GM12878 (cell line): Measurements from ENCODE around the gene MBNL1. TPM values are rescaled to one million over a fixed set of nuclear protein-coding genes. Genes with fewer than 3 reads are reported as not detected.
"Not testable (repeated sequence)": the region's sequence is repeated elsewhere in the genome, so short reads cannot be mapped to it uniquely, and the experiment has no call there.

Source experiments
- ATAC-seq: fragments of 200-7000 bp; cut with Tn5 transposase; 3 replicates; pipeline ENCODE4 v1.9.1; 2020; ENCODE audit warnings: mild to moderate bottlenecking, moderate library complexity
- BruUV-seq: library from RNA; stranded (reverse); fragments of 400-500 nt; replicated peaks from 2 replicates; lab custom pipeline; 2021; lab: Mats Ljungman, UMichigan
- CTCF ChIA-PET: fragments of 300-600 bp; sonication (Branson Sonifier 250); formaldehyde crosslinking; extraction: SDS; loops from one replicate; lab custom pipeline; 2021; ENCODE audit warnings: inconsistent platforms; lab: Yijun Ruan, JAX
- POLR2A ChIA-PET: fragments of 350-600 bp; formaldehyde crosslinking; extraction: SDS; loops from one replicate; lab custom pipeline; 2021; ENCODE audit warnings: inconsistent platforms; lab: Charles Lee
- RAD21 ChIA-PET: fragments of 300-600 bp; sonication (Branson Sonifier 250); formaldehyde crosslinking; loops from one replicate; lab custom pipeline; 2023; ENCODE audit warnings: antibody characterized with exemption; ENCODE audit not compliant: unreplicated experiment; lab: Charles Lee
- SMC1A ChIA-PET: fragments of 300-600 bp; sonication (Branson Sonifier 250); formaldehyde crosslinking; loops from one replicate; lab custom pipeline; 2023; ENCODE audit not compliant: unreplicated experiment, uncharacterized antibody; lab: Charles Lee
- DNase-seq: peaks from one replicate; pipeline ENCODE4 v3.0.0-alpha.2; 2011; ENCODE audit warnings: low read depth, low spot score
- FAIRE-seq: peaks from 3 replicates; lab custom pipeline; 2011; peaks lifted over from hg19 to GRCh38; lab: Jason Lieb, UNC
- H2AFZ ChIP-seq: 2 replicates; pipeline ENCODE4 v1.6.0; 2011; ENCODE audit warnings: low read depth, low read length, control low read depth; ENCODE audit not compliant: control insufficient read depth
- H3K27ac ChIP-seq: 2 replicates; pipeline ENCODE4 v1.5.1; 2011; ENCODE audit warnings: control low read depth; ENCODE audit not compliant: control insufficient read depth, insufficient read depth
- H3K27me3 ChIP-seq, 2 experiments: replicated peaks in 1 of 2; 2 replicates each; pipeline versions ENCODE4 v1.6.0 to v1.6.1; 2011; ENCODE audit warnings: low read length in 1 of 2; ENCODE audit not compliant: control insufficient read depth in 2 of 2, insufficient read depth in 2 of 2
- H3K36me3 ChIP-seq, 2 experiments: 2 replicates each; pipeline ENCODE4 v1.5.1; 2011; ENCODE audit warnings: low read length in 1 of 2; ENCODE audit not compliant: control insufficient read depth in 2 of 2, insufficient read depth in 2 of 2
- H3K4me1 ChIP-seq: 2 replicates; pipeline ENCODE4 v1.6.1; 2011; ENCODE audit warnings: mild to moderate bottlenecking, low read length, moderate library complexity, mixed read lengths; ENCODE audit not compliant: control insufficient read depth, insufficient read depth
- H3K4me2 ChIP-seq: 2 replicates; pipeline ENCODE4 v1.6.0; 2011; ENCODE audit warnings: control low read depth; ENCODE audit not compliant: control insufficient read depth, insufficient read depth
- H3K4me3 ChIP-seq: fragments of 200-600 bp; sonication (generic); 2 replicates; pipeline ENCODE4 v1.5.1; 2016
- H3K79me2 ChIP-seq: 2 replicates; pipeline ENCODE4 v1.6.0; 2011; ENCODE audit warnings: low read length; ENCODE audit not compliant: control insufficient read depth, insufficient read depth
- H3K9ac ChIP-seq: 2 replicates; pipeline ENCODE4 v1.8.0; 2011; ENCODE audit warnings: low read length, control low read depth, mixed read lengths; ENCODE audit not compliant: control insufficient read depth, insufficient read depth
- H3K9me3 ChIP-seq: replicated peaks from 3 replicates; pipeline ENCODE4 v1.5.1; 2011; ENCODE audit warnings: mild to moderate bottlenecking, low read length; ENCODE audit not compliant: control insufficient read depth, insufficient read depth
- H4K20me1 ChIP-seq: 2 replicates; pipeline ENCODE4 v1.6.0; 2011; ENCODE audit not compliant: control insufficient read depth, insufficient read depth
- ASH2L ChIP-seq: fragments of 300-600, 200-600 bp; sonication (generic); IDR thresholded peaks from 2 replicates; pipeline ENCODE4 v1.6.1; 2017; ENCODE audit warnings: low read depth, mild to moderate bottlenecking, borderline replicate concordance
- FOS ChIP-seq: IDR thresholded peaks from 3 replicates; pipeline ENCODE4 v1.6.1; 2011; ENCODE audit warnings: borderline replicate concordance; ENCODE audit not compliant: insufficient read length; ENCODE audit errors: extremely low read depth
- LARP7 ChIP-seq: fragments of 450-650 bp; IDR thresholded peaks from 2 replicates; pipeline ENCODE4 v1.6.1; 2017; ENCODE audit warnings: mild to moderate bottlenecking
- RUNX3 ChIP-seq: IDR thresholded peaks from 2 replicates; pipeline ENCODE4 v1.6.1; 2012; ENCODE audit warnings: low read length, inconsistent platforms
- ZNF217 ChIP-seq: fragments of 450-650 bp; IDR thresholded peaks from 2 replicates; pipeline ENCODE4 v1.6.1; 2017; ENCODE audit warnings: antibody characterized with exemption, mild to moderate bottlenecking
- WGBS: methylation state at CpG from one replicate; pipeline ENCODE4 v1.1.6; 2016; ENCODE audit warnings: low lambda C conversion rate; ENCODE audit not compliant: insufficient replicate concordance, insufficient coverage; ENCODE audit errors: missing lambda C conversion rate; 5-methylcytosine and 5-hydroxymethylcytosine counted together
- in situ Hi-C: fragments of 300-500 bp; cut with MboI; formaldehyde crosslinking; loops from 9 replicates; pipeline ENCODE4 v1.14.3; 2018; ENCODE audit warnings: mixed read lengths
- intact Hi-C: fragments of 100-400 bp; cut with micrococcal nuclease; formaldehyde crosslinking; loops from one replicate; pipeline ENCODE4 v1.14.2; 2022; ENCODE audit not compliant: unreplicated experiment
- polyA plus RNA-seq, 11 experiments: library from polyadenylated mRNA; depleted of rRNA in 4 of 11; unstranded in 6 of 11; stranded (reverse) in 5 of 11; fragments of >200 nt; fragmentation: Nextera tagmentation in 4 of 11; fragmentation: Illumina TruSeq in 1 of 11; extraction: Ambion mirVana in 4 of 11; extraction: Trizol in 1 of 11; gene quantifications; 1 replicate in 1 of 11; 2 replicates in 10 of 11; pipeline versions ENCODE4 v1.2.1 to v1.2.3, GENCODE V29; 2011 to 2016; ENCODE audit warnings: inconsistent platforms in 2 of 11, missing spikeins in 2 of 11, low read depth in 1 of 11
- total RNA-seq, 4 experiments: library from RNA; depleted of rRNA in 3 of 4; stranded (reverse); fragments of >200 nt in 3 of 4; fragmentation: Illumina TruSeq in 1 of 4; extraction: Trizol in 1 of 4; gene quantifications; 2 replicates each; pipeline versions ENCODE4 v1.2.1 to v1.2.3, GENCODE V29; 2013 to 2021
- TF ChIP-seq, protein P1 (sequence below): fragments of 450-650 bp; IDR thresholded peaks from 2 replicates; pipeline ENCODE4 v1.6.1; 2017; ENCODE audit warnings: mild to moderate bottlenecking, moderate library complexity
- TF ChIP-seq, protein P2 (sequence below): IDR thresholded peaks from 2 replicates; pipeline ENCODE4 v1.6.1; 2011; ENCODE audit warnings: low read depth, low read length, improper control_type of control experiment, borderline replicate concordance

MBNL1 gene
- total and polyA plus RNA-seq, 10 of the 15 experiments (the other 5 are each of a cell fraction or from before 2014, with no cell fraction given), result 59.6 to 337 (median 143) TPM

DNA sequence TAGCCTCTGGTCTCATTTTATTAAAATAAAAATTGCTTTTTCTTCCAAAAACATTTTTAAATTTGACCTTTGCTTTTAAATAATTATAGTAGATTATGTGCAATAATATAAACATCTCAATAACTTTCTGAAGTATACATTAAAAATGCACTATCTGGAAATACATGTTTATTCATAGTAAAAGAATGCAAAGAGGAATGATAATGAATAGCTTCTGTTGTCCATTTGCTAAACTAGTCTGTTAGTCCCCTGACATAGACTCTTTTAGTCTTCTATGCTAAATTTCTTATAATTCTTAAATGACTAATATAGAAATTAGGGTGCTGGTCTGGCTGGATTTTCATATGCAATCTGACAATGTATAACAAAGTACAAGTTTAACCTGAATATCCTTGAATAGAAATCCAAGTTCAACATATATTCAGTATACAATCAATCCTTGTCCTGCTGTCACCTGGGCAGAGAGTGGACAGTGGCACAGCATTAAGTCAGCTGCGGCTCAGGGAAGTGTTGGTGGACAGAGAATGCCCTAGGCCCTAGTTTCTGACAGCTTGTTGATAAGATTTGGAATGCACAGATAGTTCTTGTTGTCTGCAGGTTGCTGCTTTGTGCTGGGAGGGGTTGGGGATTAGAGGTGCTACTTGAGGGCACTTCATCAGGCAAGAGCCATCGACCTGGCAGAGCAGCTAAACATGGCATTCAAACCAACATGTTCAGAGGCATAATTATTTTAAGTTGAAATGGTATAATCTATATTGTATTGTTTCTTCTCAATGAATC is 161.7 kb downstream of the MBNL1 start (continued):
- TF ChIP-seq, protein P1, sequence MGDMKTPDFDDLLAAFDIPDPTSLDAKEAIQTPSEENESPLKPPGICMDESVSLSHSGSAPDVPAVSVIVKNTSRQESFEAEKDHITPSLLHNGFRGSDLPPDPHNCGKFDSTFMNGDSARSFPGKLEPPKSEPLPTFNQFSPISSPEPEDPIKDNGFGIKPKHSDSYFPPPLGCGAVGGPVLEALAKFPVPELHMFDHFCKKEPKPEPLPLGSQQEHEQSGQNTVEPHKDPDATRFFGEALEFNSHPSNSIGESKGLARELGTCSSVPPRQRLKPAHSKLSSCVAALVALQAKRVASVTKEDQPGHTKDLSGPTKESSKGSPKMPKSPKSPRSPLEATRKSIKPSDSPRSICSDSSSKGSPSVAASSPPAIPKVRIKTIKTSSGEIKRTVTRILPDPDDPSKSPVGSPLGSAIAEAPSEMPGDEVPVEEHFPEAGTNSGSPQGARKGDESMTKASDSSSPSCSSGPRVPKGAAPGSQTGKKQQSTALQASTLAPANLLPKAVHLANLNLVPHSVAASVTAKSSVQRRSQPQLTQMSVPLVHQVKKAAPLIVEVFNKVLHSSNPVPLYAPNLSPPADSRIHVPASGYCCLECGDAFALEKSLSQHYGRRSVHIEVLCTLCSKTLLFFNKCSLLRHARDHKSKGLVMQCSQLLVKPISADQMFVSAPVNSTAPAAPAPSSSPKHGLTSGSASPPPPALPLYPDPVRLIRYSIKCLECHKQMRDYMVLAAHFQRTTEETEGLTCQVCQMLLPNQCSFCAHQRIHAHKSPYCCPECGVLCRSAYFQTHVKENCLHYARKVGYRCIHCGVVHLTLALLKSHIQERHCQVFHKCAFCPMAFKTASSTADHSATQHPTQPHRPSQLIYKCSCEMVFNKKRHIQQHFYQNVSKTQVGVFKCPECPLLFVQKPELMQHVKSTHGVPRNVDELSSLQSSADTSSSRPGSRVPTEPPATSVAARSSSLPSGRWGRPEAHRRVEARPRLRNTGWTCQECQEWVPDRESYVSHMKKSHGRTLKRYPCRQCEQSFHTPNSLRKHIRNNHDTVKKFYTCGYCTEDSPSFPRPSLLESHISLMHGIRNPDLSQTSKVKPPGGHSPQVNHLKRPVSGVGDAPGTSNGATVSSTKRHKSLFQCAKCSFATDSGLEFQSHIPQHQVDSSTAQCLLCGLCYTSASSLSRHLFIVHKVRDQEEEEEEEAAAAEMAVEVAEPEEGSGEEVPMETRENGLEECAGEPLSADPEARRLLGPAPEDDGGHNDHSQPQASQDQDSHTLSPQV, result no peak
- TF ChIP-seq LARP7 (no peak), ASH2L (no peak), FOS (no peak)

DNA sequence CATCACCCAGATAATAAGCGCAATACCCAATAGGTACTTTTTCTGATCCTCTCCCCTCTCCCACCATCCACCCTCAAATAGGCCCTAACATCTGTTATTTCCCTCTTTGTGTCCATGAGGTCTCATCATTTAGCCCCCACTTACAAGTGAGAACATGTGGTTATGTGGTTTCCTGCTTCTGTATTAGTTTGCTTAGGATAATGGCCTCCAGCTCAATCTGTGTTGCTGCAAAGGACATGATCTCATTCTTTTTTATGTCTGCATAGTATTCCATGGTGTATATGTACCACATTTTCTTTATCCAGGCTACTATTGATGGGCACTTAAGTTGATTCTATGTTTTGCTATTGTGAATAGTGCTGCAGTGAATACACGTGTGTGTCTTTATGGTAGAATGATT is 165.4 kb downstream of the MBNL1 start:
- Histone ChIP-seq H3K27ac (no peak overlapping the region), H3K36me3 (peaks cover 0 to 24% of the 10 kb centered on the region in 2 experiments; a peak in 2 of 4 replicates), H3K4me1 (no peaks in the 10 kb centered on the region), H3K9ac (no peak overlapping the region), H3K27me3 (no peaks in the 10 kb centered on the region), H3K9me3 (peaks cover 17% of the 10 kb centered on the region)
- SMC1A ChIA-PET, result no interaction called here
- CTCF ChIA-PET, result interaction anchor here (1.6 kb wide), 1 partner anchor 10 kb away, joined by 3 read pairs; no protein-coding TSS in a partner anchor
- POLR2A ChIA-PET, result no interaction called here
- BruUV-seq, result no TSS peak
- RAD21 ChIA-PET, result no interaction called here
- 78% methylated on average over 2 of the region's 2 CpGs for WGBS
- intact Hi-C loops, result no loop called here
- FAIRE-seq (no peak), ATAC-seq (no peak)
- peak; percentile 25; the same call in 1 of the 2 replicates for TF ChIP-seq RUNX3
- TF ChIP-seq ZNF217, result peak; percentile 52; the same call in 1 of the 2 replicates
- TF ChIP-seq, protein P2, sequence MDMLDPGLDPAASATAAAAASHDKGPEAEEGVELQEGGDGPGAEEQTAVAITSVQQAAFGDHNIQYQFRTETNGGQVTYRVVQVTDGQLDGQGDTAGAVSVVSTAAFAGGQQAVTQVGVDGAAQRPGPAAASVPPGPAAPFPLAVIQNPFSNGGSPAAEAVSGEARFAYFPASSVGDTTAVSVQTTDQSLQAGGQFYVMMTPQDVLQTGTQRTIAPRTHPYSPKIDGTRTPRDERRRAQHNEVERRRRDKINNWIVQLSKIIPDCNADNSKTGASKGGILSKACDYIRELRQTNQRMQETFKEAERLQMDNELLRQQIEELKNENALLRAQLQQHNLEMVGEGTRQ, result no peak
- TF ChIP-seq, all 136 proteins: peak for 2
- peaks cover 47% of the 10 kb centered on the region for H3K79me2 ChIP-seq
- DNase-seq, result no peak
- no peak overlapping the region for H2AFZ ChIP-seq
- no peak overlapping the region for H3K4me3 ChIP-seq
- no peaks in the 10 kb centered on the region for H4K20me1 ChIP-seq
- no peak overlapping the region for H3K4me2 ChIP-seq
- in situ Hi-C loops, result no loop called here

GRCh38 chr3:152435210-152435609 is 166.5 kb downstream of the MBNL1 start:
- CTCF ChIA-PET, result interaction anchor here (1.2 to 1.6 kb wide), 3 partner anchors 9 to 37 kb away, joined by 3 read pairs; no protein-coding TSS in a partner anchor
- DNase-seq, POLR2A ChIA-PET, in situ Hi-C loops, intact Hi-C loops, H3K4me1 ChIP-seq, BruUV-seq, FAIRE-seq, H3K27me3 ChIP-seq, H3K27ac ChIP-seq, ATAC-seq, H3K9ac ChIP-seq, H3K4me3 ChIP-seq, RAD21 ChIA-PET, H2AFZ ChIP-seq, H4K20me1 ChIP-seq, H3K4me2 ChIP-seq: not testable (repeated sequence)
- Histone ChIP-seq H3K36me3 (peaks cover 0 to 25% of the 10 kb centered on the region in 2 experiments; a peak in 2 of 4 replicates), H3K9me3 (peaks cover 18% of the 10 kb centered on the region), H3K79me2 (peaks cover 51% of the 10 kb centered on the region)
- SMC1A ChIA-PET, result interaction anchor here (0.7 to 1.7 kb wide), 7 partner anchors 9 to 252 kb away, joined by 3 to 5 read pairs (median 3); no protein-coding TSS in a partner anchor
